Small intestine (tissue), 7 donors: ENCODE measurements around the gene TTC22. TPM values are rescaled to one million over a fixed set of nuclear protein-coding genes. Genes with fewer than 3 reads are reported as not detected.

ENCODE experiments used
- DNase-seq, 2 donors: peaks; one replicate each; pipeline versions ENCODE4 v3.0.0 to v3.0.0-alpha.2; 2013
- FAIRE-seq: peaks from 2 replicates; lab custom pipeline; 2012; peaks lifted over from hg19 to GRCh38; lab: Jason Lieb, UNC
- H3K27ac ChIP-seq, 3 donors: one replicate each; pipeline ENCODE4 v1.5.1; 2013; ENCODE audit warnings: low read length in 2 of 3, mild to moderate bottlenecking in 2 of 3, control low read depth in 1 of 3, inconsistent platforms in 1 of 3, low read depth in 1 of 3, moderate library complexity in 1 of 3
- H3K27me3 ChIP-seq, 3 donors: one replicate each; pipeline ENCODE4 v1.6.1; 2013; ENCODE audit warnings: low read length in 3 of 3, inconsistent platforms in 1 of 3; ENCODE audit not compliant: control insufficient read depth in 3 of 3, insufficient read depth in 3 of 3
- H3K36me3 ChIP-seq, 3 donors: one replicate each; pipeline ENCODE4 v1.6.1; 2013; ENCODE audit warnings: low read length in 3 of 3, inconsistent platforms in 1 of 3, low read depth in 1 of 3, mild to moderate bottlenecking in 1 of 3, moderate library complexity in 1 of 3; ENCODE audit not compliant: control insufficient read depth in 3 of 3, insufficient read depth in 2 of 3
- H3K4me1 ChIP-seq, 3 donors: one replicate each; pipeline ENCODE4 v1.6.1; 2013; ENCODE audit warnings: low read length in 2 of 3, inconsistent platforms in 1 of 3, low read depth in 1 of 3, mild to moderate bottlenecking in 1 of 3, moderate library complexity in 1 of 3; ENCODE audit not compliant: control insufficient read depth in 3 of 3, insufficient read depth in 2 of 3
- H3K4me3 ChIP-seq, 3 donors: one replicate each; pipeline ENCODE4 v1.5.1; 2013; ENCODE audit warnings: low read length in 3 of 3, control low read depth in 1 of 3, inconsistent platforms in 1 of 3, low read depth in 1 of 3, mild to moderate bottlenecking in 1 of 3, moderate library complexity in 1 of 3
- H3K9me3 ChIP-seq, 2 donors: one replicate each; pipeline ENCODE4 v1.6.1; 2013; ENCODE audit warnings: low read depth in 1 of 2, low read length in 1 of 2; ENCODE audit not compliant: control insufficient read depth in 2 of 2, insufficient read depth in 1 of 2
- WGBS, 3 donors: extraction: QIAGEN DNeasy Blood & Tissue Kit; methylation state at CpG; one replicate each; pipeline ENCODE4 v1.1.7; 2013; 5-methylcytosine and 5-hydroxymethylcytosine counted together
- polyA plus RNA-seq, 4 donors: library from polyadenylated mRNA; stranded (reverse) in 3 of 4; unstranded in 1 of 4; fragments of 200-250 nt in 3 of 4; fragments of 120-200 nt in 1 of 4; gene quantifications; one replicate each; pipeline versions ENCODE4 v1.2.1 to v1.2.3, GENCODE V29; 2013
- donor health status: healthy with polysubstance abuse.
- donor health status: control.
- donor health status: control.
- donor health status: Bipolar disorder and iron deficiency.
- donor health status: healthy.

Gene TTC22
- polyA plus RNA-seq, 4 donors = 10.7 to 27.7 (median 23.8) TPM

DNA sequence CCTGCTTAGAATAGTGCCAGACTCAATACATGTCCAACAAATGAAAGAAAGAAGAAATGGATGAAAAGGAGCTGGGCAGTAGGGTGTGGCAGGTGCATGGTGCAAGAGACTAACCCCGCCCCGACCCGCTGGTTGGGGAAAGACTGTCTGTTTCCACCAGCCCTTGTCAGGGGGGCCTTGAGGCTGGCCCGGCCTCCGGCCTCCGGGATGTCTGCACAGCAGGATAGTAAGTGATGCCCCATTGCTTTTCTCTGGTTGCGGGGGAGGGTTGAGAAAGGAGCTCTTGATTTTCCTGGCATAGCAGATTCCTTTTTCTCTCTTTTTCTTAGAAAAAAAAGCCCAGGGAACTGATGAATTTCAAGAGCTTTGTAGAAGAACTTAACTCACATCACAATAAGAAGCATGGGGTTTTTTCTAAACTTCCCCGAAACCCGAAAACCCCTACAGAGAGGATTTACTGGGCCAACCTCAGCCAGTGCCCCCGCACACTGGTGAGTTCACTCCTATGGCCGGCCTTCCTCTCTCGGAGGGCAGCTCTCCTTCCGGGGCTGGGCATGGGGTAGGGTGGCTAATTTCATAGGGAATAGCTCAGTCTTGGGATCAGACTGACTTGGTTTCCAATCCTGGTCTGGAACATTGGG is 12.5 kb upstream of the TTC22 start:
- peaks cover 0 to 55% (median 6%) of the 10 kb centered on the region in 3 donors for H3K4me1 ChIP-seq

DNA sequence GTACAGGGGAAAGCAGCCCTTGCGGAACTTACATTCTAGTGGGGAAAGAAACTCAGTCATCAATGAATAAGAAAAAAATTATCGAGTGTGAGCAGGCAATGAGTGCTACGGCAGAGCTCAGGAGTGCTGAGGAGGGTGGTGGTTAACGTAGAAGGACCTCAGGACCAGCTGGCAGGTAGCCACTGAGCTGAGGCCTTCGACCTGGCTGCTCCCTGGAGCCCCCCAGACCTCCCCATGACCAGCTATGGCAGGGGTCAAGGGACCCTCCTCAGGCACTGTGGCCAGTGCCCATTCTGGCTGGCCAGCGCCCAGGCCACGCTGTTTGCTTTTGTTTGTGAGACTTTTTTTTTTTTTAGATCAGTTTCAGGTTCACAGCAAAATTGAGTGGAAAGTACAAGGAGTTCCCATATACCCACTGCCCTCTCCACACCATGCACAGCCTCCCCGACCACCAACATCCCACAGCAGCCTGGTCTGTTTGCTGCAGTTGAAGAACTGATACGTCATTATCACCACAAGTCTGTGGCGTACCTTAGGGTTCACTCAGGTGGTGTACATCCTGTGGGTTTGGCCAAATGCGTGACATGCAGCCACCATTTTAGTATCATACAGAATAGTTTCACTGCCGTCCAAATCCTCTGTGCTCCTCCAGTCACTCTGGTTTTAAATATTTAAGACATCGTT is 11.8 kb upstream of the TTC22 start:
- Histone ChIP-seq H3K27me3 (no peaks in the 10 kb centered on the region), H3K4me3 (no peak overlapping the region), H3K9me3 (no peaks in the 10 kb centered on the region), H3K27ac (no peak overlapping the region), H3K4me1 (peaks cover 0 to 55% (median 6%) of the 10 kb centered on the region in 3 donors), H3K36me3 (peaks cover 0 to 10% (median 0%) of the 10 kb centered on the region in 3 donors)
- FAIRE-seq (no peak), DNase-seq (peak in 1 of 2 donors; percentile 34)
- 75 to 82% (median 76%) methylated on average over 13 of the region's 13 CpGs for WGBS, 3 donors

More for the DNA sequence above, 12.5 kb upstream of the TTC22 start:
- DNase-seq (peak in 1 of 2 donors; percentile 29), FAIRE-seq (no peak)
- Histone ChIP-seq H3K36me3 (peaks cover 0 to 10% (median 0%) of the 10 kb centered on the region in 3 donors), H3K4me3 (no peak overlapping the region), H3K27ac (peak overlapping the region in 2 of 3 donors; percentile 38 to 78), H3K9me3 (no peaks in the 10 kb centered on the region), H3K27me3 (no peaks in the 10 kb centered on the region)
- 55 to 61% (median 58%) methylated on average over 13 of the region's 13 CpGs for WGBS, 3 donors

DNA sequence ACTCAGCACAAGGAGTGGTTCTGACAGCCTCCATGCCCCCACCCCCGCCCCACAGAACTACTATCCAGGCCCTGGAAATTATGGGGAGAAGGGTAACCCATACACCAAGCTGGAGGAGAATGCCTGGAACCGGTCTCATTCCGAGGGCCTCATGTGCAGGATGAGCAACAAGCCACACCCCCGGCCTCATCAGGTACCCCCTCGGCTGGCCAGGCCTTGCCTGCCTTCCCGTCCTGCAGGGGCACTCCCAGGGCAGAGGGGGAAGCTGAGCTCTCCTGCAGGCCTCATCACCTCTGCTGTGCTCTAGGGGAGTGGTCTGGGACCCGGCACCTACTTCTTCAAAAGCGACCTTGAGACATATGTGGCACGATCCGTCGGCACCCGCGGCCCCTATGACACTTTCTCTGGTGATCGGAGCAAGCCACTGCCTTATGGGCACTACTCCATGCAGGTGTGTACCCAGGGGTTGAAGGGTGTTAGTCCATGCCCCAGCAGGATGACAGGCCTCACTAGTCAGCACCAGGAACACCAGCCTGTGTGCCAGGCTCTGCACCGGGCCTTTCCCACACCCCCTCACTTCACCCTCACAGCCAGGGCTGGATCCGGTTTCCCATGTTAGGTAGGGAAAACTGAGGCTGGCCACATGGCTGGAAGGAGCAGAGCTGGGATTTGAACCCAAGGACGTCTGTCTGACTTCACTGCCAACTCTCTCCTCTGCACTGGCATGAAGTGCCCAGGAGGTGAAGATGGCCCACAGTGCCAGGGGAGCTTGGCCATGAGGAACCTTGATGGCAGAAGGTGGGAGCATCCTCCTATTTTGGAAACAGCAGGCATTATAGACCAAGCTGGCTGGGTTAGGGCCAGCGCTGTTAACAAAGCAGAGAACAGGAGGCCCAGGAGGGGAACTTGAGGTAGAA is 10.9 kb upstream of the TTC22 start:
- Histone ChIP-seq H3K4me3 (no peak overlapping the region), H3K4me1 (peaks cover 0 to 55% (median 9%) of the 10 kb centered on the region in 3 donors), H3K27ac (no peak overlapping the region), H3K9me3 (no peaks in the 10 kb centered on the region), H3K36me3 (peaks cover 0 to 6% (median 0%) of the 10 kb centered on the region in 3 donors), H3K27me3 (no peaks in the 10 kb centered on the region)
- no peak for DNase-seq
- WGBS, 3 donors = 78 to 90% (median 87%) methylated on average over 12 to 18 of the region's 18 CpGs
- FAIRE-seq = no peak

DNA sequence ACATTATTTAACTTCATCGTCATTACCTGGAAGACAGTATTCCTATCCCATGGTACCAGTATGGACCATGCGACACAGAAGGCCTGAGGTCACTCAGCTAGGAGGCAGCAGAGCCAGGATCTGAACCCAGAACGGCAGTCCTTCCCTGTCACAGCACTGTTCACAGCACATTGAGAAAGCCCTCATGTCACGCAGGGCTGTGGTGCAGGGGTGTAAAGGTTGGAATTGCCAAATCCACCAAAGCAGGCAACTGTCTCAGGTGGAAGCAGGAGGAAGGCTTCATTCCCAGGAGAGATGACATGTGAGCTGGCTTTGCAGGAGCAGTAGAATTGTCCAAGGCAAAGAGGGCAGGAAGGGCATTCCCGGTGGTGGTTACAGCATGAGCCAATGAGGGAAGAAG is 9.9 kb upstream of the TTC22 start:
- FAIRE-seq = no peak
- Histone ChIP-seq H3K4me1 (peaks cover 0 to 48% (median 10%) of the 10 kb centered on the region in 3 donors), H3K4me3 (no peak overlapping the region), H3K36me3 (peaks cover 0 to 2% (median 0%) of the 10 kb centered on the region in 3 donors), H3K27ac (no peak overlapping the region), H3K9me3 (no peaks in the 10 kb centered on the region), H3K27me3 (no peaks in the 10 kb centered on the region)
- WGBS, 3 donors = 80 to 88% (median 84%) methylated on average over 5 of the region's 5 CpGs
- DNase-seq = no peak

DNA sequence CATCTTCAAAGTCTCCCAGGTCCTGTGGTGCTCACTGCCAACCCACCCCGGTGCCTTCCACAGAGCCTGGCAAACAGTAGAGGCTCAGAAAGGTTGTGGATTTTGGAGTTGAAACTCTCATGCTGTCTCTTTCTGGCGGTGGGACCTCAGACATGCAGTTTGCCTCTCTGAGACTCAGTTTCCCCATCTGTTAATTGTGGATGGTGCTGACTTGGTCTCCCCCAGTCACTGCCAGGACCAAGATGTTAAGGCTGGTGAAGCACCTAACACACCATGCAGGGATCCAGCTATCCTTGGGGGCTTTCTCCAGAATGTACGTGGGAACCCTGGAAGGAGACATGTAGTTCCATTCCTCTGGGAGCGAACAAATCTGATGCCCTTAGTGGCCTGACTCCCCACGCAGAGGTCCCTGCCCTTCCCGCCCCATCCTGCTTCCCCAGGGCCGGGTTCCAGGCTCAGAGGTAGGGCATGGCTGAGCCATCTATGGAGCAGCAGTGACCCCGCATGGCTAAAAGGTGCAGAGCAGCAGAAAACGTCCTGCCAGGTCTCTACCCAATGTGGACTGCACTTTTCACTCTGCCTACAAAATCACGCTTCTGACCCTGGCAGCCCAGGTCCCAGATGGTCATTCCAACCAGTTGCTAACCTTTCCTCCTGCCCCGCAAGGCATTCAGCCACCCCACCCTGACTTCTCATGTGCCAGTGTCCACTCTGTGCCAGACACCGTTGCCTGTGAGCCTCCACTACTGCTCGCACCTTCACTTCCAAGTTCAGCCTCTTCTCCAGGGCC is 9.2 kb upstream of the TTC22 start:
- FAIRE-seq = no peak
- Histone ChIP-seq H3K4me1 (peaks cover 0 to 42% (median 14%) of the 10 kb centered on the region in 3 donors), H3K27me3 (no peaks in the 10 kb centered on the region), H3K36me3 (no peaks in the 10 kb centered on the region), H3K4me3 (no peak overlapping the region), H3K27ac (peak overlapping the region in 1 of 3 donors; percentile 30), H3K9me3 (no peaks in the 10 kb centered on the region)
- 28 to 39% (median 29%) methylated on average over 13 of the region's 13 CpGs for WGBS, 3 donors
- peak; percentile 81 to 84 for DNase-seq

DNA sequence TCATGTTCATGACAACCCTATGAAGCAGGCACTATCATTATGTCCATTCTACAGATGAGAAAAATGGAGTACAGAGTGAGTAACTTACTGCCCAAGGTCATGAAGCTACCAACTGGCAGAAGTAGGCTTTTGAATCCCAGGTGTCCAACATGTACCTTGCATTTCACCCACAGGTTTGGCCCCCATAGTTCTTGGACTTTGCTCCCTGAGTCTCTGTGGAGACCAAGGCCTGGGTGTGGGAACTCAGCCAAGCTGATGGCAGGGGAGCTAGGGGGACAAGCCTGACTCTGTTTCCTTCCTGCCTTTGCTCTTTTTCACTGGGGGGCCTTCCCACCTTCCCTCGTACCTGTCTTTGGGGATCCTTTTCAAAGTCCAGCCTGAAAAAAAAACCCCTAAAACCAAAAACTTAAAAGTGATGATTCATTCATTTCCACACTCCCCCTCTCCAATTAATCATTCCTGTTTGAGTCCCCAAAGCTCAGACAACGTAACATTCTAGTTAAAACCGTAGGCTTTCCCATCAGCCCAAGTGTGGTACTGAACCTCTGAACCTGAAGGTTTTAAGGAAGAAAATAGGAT is 8.5 kb upstream of the TTC22 start:
- WGBS, 3 donors = 11 to 41% (median 12%) methylated on average over 3 of the region's 3 CpGs
- peak; percentile 66 to 70 for DNase-seq

DNA sequence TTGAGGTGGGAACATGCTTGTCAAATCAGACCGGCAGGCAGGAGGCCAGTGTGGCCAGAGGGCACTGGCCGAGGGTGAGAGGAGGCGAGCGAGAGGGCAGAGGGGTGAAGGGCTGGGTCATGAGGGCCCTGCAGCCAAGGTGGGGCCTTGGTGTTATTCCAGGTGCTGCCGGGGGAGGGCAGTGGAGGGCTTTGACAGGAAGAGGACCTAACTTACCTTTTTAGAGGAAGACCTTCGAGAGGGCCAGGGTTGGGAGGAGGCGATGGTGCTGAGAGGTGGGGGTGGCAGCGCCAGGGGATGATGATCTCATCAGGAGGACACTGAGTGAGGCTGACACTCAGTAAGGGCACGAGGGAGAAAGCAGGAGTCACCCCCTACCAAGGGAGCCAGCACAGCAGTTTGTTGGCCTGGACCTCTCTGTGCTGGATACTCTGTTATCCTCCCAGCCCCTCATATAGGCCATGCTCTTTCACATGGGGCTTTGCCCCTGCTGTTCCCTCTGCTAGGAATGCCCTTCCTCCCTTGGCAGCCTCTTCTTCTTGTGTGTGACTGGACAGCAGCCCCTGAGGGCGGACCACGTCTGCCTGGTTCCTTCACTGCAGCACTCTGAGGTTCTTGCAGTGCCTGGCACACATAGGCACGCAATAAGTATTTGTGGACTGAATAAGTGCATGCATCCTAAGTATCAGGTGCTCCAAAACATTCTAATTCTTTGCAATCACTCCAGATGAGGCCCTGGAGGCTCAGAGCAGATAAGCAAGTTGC is 7.5 kb upstream of the TTC22 start:
- H3K27me3 ChIP-seq = no peaks in the 10 kb centered on the region
- peaks cover 5 to 39% (median 15%) of the 10 kb centered on the region in 3 donors for H3K4me1 ChIP-seq
- H3K27ac ChIP-seq = no peak overlapping the region
- H3K4me3 ChIP-seq = no peak overlapping the region
- WGBS, 3 donors = 81 to 85% (median 82%) methylated on average over 12 of the region's 12 CpGs
- no peaks in the 10 kb centered on the region for H3K9me3 ChIP-seq
- H3K36me3 ChIP-seq = no peaks in the 10 kb centered on the region
- DNase-seq (no peak), FAIRE-seq (no peak)

More for the DNA sequence above, 8.5 kb upstream of the TTC22 start:
- H3K27me3 ChIP-seq = no peaks in the 10 kb centered on the region
- H3K27ac ChIP-seq = peak overlapping the region in 1 of 3 donors; percentile 30
- no peaks in the 10 kb centered on the region for H3K9me3 ChIP-seq
- no peak overlapping the region for H3K4me3 ChIP-seq
- H3K4me1 ChIP-seq = peaks cover 0 to 39% (median 13%) of the 10 kb centered on the region in 3 donors
- H3K36me3 ChIP-seq = no peaks in the 10 kb centered on the region
- FAIRE-seq = no peak
